Activated T-helper 1 cell treated with anti-CD3 and anti-CD28 coated beads, Interleukin-2, amount 50 U/mL, for 16 hours (primary cell): ENCODE results near the gene NFAM1.

Experiments used
- DNase-seq, 2 donors: peaks; one replicate each; pipeline ENCODE4 v3.0.0-alpha.2; 2020; ENCODE audit warnings: low read depth in 1 of 2, low spot score in 1 of 2

NFAM1 gene

DNA sequence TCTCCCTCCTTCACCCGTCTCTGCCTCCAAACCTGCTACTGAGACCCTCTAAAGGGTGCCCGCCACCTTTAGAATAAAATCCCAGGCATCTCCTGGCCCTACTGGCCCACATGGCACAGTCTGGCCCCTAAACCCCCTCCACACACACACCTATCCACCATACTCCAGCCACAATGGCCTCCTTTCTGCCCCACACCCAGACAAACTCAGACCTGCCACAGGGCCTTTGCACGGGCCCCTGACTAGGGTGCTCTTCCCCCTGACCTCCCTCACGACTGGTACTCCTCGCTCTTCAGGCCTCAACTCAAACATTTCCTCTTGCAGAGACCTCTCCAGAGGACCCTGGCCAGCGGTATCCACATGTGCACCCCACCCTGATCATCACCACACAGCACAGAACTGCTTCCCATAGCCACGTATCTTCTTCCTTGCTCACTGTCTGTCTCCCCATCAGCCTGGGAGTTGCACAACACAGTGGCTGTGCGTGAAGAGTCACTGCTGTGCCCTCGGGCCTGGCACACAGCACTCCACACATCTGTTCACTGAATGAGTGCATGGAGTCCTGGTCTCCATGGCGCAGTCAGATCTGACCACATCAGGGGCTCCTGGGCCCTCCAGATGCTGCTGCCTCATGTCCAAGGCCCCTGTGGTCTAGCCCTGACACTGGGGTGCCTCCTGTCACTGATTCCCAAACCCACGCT, 95.5 kb downstream of the NFAM1 start:
- DNase-seq, result no peak

- no peak for DNase-seq
These were observed 96.3 kb downstream of the NFAM1 start for GRCh38 chr22:42335839-42336378.

- DNase-seq, result no peak
These were observed 97.2 kb downstream of the NFAM1 start for GRCh38 chr22:42334875-42335512.

- DNase-seq, result no peak
These were observed 98.7 kb downstream of the NFAM1 start for GRCh38 chr22:42333544-42333943.

DNA sequence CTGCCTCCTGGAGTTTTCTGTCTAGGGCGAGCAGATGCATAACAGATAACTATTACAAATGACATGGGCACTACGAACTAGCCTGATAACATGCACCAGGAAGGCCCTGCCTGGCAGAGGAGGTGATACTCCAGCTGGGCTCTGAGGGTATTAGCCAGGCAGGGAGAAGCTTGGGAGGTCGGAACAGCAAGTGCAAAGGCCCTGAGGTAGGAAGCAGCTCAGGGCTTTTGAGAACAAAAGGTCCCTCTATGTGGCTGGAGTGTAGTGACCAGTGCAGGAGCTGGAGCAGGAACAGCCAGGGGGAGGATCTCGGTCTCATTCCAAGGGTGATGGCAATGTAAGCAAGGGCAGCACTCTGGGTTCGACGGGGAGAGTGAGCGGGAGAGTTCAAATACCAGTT, 100.1 kb downstream of the NFAM1 start:
- DNase-seq, result no peak

- no peak for DNase-seq
These were observed 101.2 kb downstream of the NFAM1 start for GRCh38 chr22:42331014-42331413.
